IMR-90 (cell line): ENCODE data around the gene P4HA3. TPM values are rescaled to one million over a fixed set of nuclear protein-coding genes. Genes with fewer than 3 reads are reported as not detected.

Experiments
- ATAC-seq: fragments of 200-7000 bp; cut with Tn5 transposase; 2 replicates; pipeline ENCODE4 v1.9.1; 2020; ENCODE audit warnings: low read depth, mild to moderate bottlenecking, moderate library complexity
- BruUV-seq: library from RNA; stranded (reverse); fragments of 400-500 nt; replicated peaks from 2 replicates; lab custom pipeline; 2021; lab: Mats Ljungman, UMichigan
- CTCF ChIA-PET: fragments of 300-600 bp; formaldehyde crosslinking; extraction: SDS; loops from one replicate; lab custom pipeline; 2021; ENCODE audit warnings: antibody characterized with exemption; lab: Yijun Ruan, JAX
- POLR2A ChIA-PET: fragments of 300-600 bp; sonication (Branson Sonifier 250); formaldehyde crosslinking; loops from one replicate; lab custom pipeline; 2022; ENCODE audit warnings: antibody characterized with exemption; ENCODE audit not compliant: unreplicated experiment; lab: Charles Lee
- DNase-seq: peaks from one replicate; pipeline ENCODE4 v3.0.0; 2013
- H2AFZ ChIP-seq: replicated peaks from 2 replicates; pipeline ENCODE3; 2013; ENCODE audit warnings: low read length, mild to moderate bottlenecking; ENCODE audit not compliant: poor library complexity
- H2AK5ac ChIP-seq: 2 replicates; pipeline ENCODE4 v1.6.1; 2013; ENCODE audit warnings: low read depth, low read length, inconsistent platforms
- H2AK9ac ChIP-seq: replicated peaks from 2 replicates; pipeline ENCODE3; 2013; ENCODE audit warnings: mild to moderate bottlenecking, low read depth, low read length, moderate library complexity; ENCODE audit not compliant: poor library complexity
- H2BK120ac ChIP-seq: 2 replicates; pipeline ENCODE4 v1.6.1; 2013; ENCODE audit warnings: low read depth, low read length, inconsistent platforms
- H2BK15ac ChIP-seq: 3 replicates; pipeline ENCODE4 v1.6.1; 2013; ENCODE audit warnings: low read depth, low read length, inconsistent platforms
- H2BK20ac ChIP-seq: 2 replicates; pipeline ENCODE4 v1.6.1; 2013; ENCODE audit warnings: low read depth, mild to moderate bottlenecking, inconsistent platforms, low read length, moderate library complexity
- H2BK5ac ChIP-seq: 2 replicates; pipeline ENCODE4 v1.6.1; 2013; ENCODE audit warnings: mild to moderate bottlenecking, low read depth, low read length, inconsistent platforms; ENCODE audit not compliant: poor library complexity, severe bottlenecking
- H3K14ac ChIP-seq: replicated peaks from 2 replicates; pipeline ENCODE4 v1.6.1; 2013; ENCODE audit warnings: low read depth, low read length, inconsistent platforms
- H3K18ac ChIP-seq: 2 replicates; pipeline ENCODE4 v1.6.1; 2013; ENCODE audit warnings: low read depth, low read length, control low read depth
- H3K23ac ChIP-seq: 2 replicates; pipeline ENCODE4 v1.6.1; 2013; ENCODE audit warnings: low read depth, low read length, inconsistent platforms
- H3K27ac ChIP-seq: 2 replicates; pipeline ENCODE4 v1.5.1; 2013; ENCODE audit warnings: mild to moderate bottlenecking, control low read depth, low read length; ENCODE audit not compliant: insufficient read depth
- H3K27me3 ChIP-seq: 2 replicates; pipeline ENCODE4 v1.6.1; 2013; ENCODE audit warnings: low read length; ENCODE audit not compliant: control insufficient read depth, insufficient read depth
- H3K36me3 ChIP-seq: 2 replicates; pipeline ENCODE4 v1.6.1; 2013; ENCODE audit warnings: low read length, mixed read lengths; ENCODE audit not compliant: control insufficient read depth, insufficient read depth
- H3K4ac ChIP-seq: 2 replicates; pipeline ENCODE4 v1.6.1; 2013; ENCODE audit warnings: low read depth, low read length, inconsistent platforms
- H3K4me1 ChIP-seq: 2 replicates; pipeline ENCODE4 v1.6.1; 2013; ENCODE audit warnings: low read length, mixed read lengths; ENCODE audit not compliant: control insufficient read depth, insufficient read depth
- H3K4me2 ChIP-seq: 2 replicates; pipeline ENCODE4 v1.6.1; 2013; ENCODE audit warnings: low read depth, mild to moderate bottlenecking, control low read depth, low read length, moderate library complexity
- H3K4me3 ChIP-seq: 2 replicates; pipeline ENCODE4 v1.5.1; 2013; ENCODE audit warnings: low read depth, mild to moderate bottlenecking, control low read depth, low read length, moderate library complexity; ENCODE audit not compliant: insufficient read depth
- H3K56ac ChIP-seq: 2 replicates; pipeline ENCODE4 v1.6.1; 2013; ENCODE audit warnings: low read length, inconsistent platforms; ENCODE audit not compliant: insufficient read depth; ENCODE audit errors: extremely low read depth
- H3K79me1 ChIP-seq, 2 experiments: 2 replicates each; pipeline ENCODE4 v1.6.1; 2013; ENCODE audit warnings: low read length in 2 of 2, inconsistent platforms in 1 of 2, low read depth in 1 of 2
- H3K9ac ChIP-seq: 2 replicates; pipeline ENCODE4 v1.6.1; 2013; ENCODE audit warnings: low read depth, low read length, control low read depth
- H3K9me1 ChIP-seq: 2 replicates; pipeline ENCODE4 v1.6.1; 2013; ENCODE audit warnings: low read length, inconsistent platforms; ENCODE audit not compliant: insufficient read depth
- H3K9me3 ChIP-seq: 2 replicates; pipeline ENCODE4 v1.6.1; 2013; ENCODE audit warnings: low read length; ENCODE audit not compliant: control insufficient read depth, insufficient read depth
- H4K20me1 ChIP-seq: 2 replicates; pipeline ENCODE4 v1.6.1; 2013; ENCODE audit warnings: low read length, inconsistent platforms; ENCODE audit not compliant: insufficient read depth
- H4K5ac ChIP-seq: 2 replicates; pipeline ENCODE4 v1.6.1; 2013; ENCODE audit warnings: mild to moderate bottlenecking, low read depth, low read length, control low read depth
- H4K8ac ChIP-seq, 2 experiments: 2 replicates each; pipeline ENCODE4 v1.6.1; 2013; ENCODE audit warnings: low read depth in 2 of 2, low read length in 2 of 2, control low read depth in 1 of 2, inconsistent platforms in 1 of 2
- H4K91ac ChIP-seq: 2 replicates; pipeline ENCODE4 v1.6.1; 2013; ENCODE audit warnings: low read depth, low read length, inconsistent platforms; ENCODE audit not compliant: insufficient read depth
- RCOR1 ChIP-seq: IDR thresholded peaks from 2 replicates; pipeline ENCODE4 v1.6.1; 2012; ENCODE audit warnings: mild to moderate bottlenecking, low read length, improper control_type of control experiment; ENCODE audit not compliant: insufficient replicate concordance
- WGBS, 2 experiments: methylation state at CpG; one replicate each; pipeline versions ENCODE4 v1.1.5 to v1.1.7; 2013; ENCODE audit warnings: missing lambda C conversion rate in 2 of 2; ENCODE audit not compliant: insufficient read length in 1 of 2; ENCODE audit errors: extremely low coverage in 2 of 2; 5-methylcytosine and 5-hydroxymethylcytosine counted together
- dilution Hi-C: fragments of 300-500 bp; cut with HindIII; formaldehyde crosslinking; loops from one replicate; pipeline ENCODE4 v1.14.3; 2018; ENCODE audit warnings: low sequenced_read_pairs; ENCODE audit not compliant: unreplicated experiment
- in situ Hi-C: fragments of 300-500 bp; cut with MboI; formaldehyde crosslinking; loops from 3 replicates; pipeline ENCODE4 v1.14.3; 2019; ENCODE audit warnings: low sequenced_read_pairs, inconsistent platforms, mixed read lengths
- intact Hi-C: fragments of 100-400 bp; cut with micrococcal nuclease; formaldehyde crosslinking; loops from 2 replicates; pipeline ENCODE4 v1.10.0; 2022
- polyA plus RNA-seq, 3 experiments: library from polyadenylated mRNA; depleted of rRNA; stranded (reverse); fragments of >200 nt; gene quantifications; 2 replicates each; pipeline ENCODE4 v1.2.3, GENCODE V29; 2012; ENCODE audit warnings: low replicate concordance in 1 of 3
- total RNA-seq: library from RNA; depleted of rRNA; stranded (reverse); fragments of >200 nt; gene quantifications from 2 replicates; pipeline ENCODE4 v1.2.3, GENCODE V29; 2012

P4HA3 gene
- total and polyA plus RNA-seq, 2 of the 4 experiments (the other 2 are of a cell fraction), result 2.9 to 5.7 TPM

- ATAC-seq, result peak; percentile 56; the same call in 1 of the 2 replicates
- H3K79me1 ChIP-seq, result no peaks in the 10 kb centered on the region
- no peak overlapping the region for H4K91ac ChIP-seq
- DNase-seq, result peak; percentile 62
- no peaks in the 10 kb centered on the region for H3K36me3 ChIP-seq
- no peak overlapping the region for H2AK5ac ChIP-seq
- dilution Hi-C loops, result no loop called here
- 100% methylated on average over 1 of the region's 2 CpGs; no CpG with 5 or more reads in 1 of the 2 experiments for WGBS, 2 experiments
- no peak overlapping the region; the same call in 1 of the 2 replicates for H3K4me2 ChIP-seq
- no peaks in the 10 kb centered on the region for H3K9me3 ChIP-seq
- no peak overlapping the region for H3K23ac ChIP-seq
- BruUV-seq, result no TSS peak
- POLR2A ChIA-PET, result no interaction called here
- H2BK15ac ChIP-seq, result no peak overlapping the region
- no peak overlapping the region for H3K9ac ChIP-seq
- H2AFZ ChIP-seq, result no peak overlapping the region
- no peak overlapping the region for H2BK5ac ChIP-seq
- H4K8ac ChIP-seq, result no peak overlapping the region
- H3K27me3 ChIP-seq, result no peaks in the 10 kb centered on the region
- no peak overlapping the region for H3K4ac ChIP-seq
- CTCF ChIA-PET, result interaction anchor here (1.1 kb wide), 1 partner anchor 21 kb away, joined by 3 read pairs; no protein-coding TSS in a partner anchor
- in situ Hi-C loops, result no loop called here
- no peak overlapping the region for H3K27ac ChIP-seq
- no peak for TF ChIP-seq RCOR1
- intact Hi-C loops, result no loop called here
- no peak overlapping the region for H3K18ac ChIP-seq
- no peaks in the 10 kb centered on the region for H3K9me1 ChIP-seq
- H2AK9ac ChIP-seq, result no peak overlapping the region
- H2BK120ac ChIP-seq, result no peak overlapping the region
- H4K5ac ChIP-seq, result no peak overlapping the region
- no peak overlapping the region for H3K4me3 ChIP-seq
- H3K4me1 ChIP-seq, result peaks cover 2% of the 10 kb centered on the region
- no peak overlapping the region for H3K56ac ChIP-seq
- no peak overlapping the region for H2BK20ac ChIP-seq
- 0 out of 2 replicates have a peak overlapping the region, but pooled peaks have one; percentile 28 for H3K14ac ChIP-seq
- no peaks in the 10 kb centered on the region for H4K20me1 ChIP-seq
Measured at GRCh38 chr11:74347381-74347780, 35.9 kb upstream of the P4HA3 start.
